ENCODE measurements around the gene DMBX1. TPM values are rescaled to one million over a fixed set of nuclear protein-coding genes. Genes with fewer than 3 reads are reported as not detected.

Gene DMBX1
- total RNA-seq, 1 experiment from 2014 or later = 0.79 TPM

DNA sequence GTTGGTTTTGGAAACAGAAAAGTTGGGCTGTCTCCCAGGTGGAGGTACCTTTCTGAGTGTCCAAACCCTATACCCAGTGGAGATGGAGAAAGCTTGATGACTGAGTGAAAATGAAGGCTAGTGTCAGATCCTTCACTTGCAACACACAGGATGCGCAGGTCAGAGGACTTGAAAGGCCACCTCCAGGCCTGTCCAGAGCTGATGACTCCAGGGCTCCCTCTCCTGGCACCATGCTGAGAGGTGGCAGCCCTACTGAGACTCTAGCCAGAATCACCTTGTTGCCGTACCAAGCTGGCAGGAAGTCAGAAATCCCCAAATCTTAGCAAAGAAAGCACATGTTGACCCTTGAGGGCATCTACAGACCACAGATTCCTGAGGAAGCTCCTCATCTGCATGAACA, 45.4 kb downstream of the DMBX1 start:
- Histone ChIP-seq H3K36me3 (ENCODE audit: low read depth) (no peaks in the 10 kb centered on the region), H3K27me3 (ENCODE audit: insufficient read depth, low read depth) (peaks cover 7% of the 10 kb centered on the region), H3F3A (ENCODE audit: insufficient read depth, low read depth) (no peaks in the 10 kb centered on the region), H4K20me1 (ENCODE audit: insufficient read depth) (no peaks in the 10 kb centered on the region), H3K27ac (no peak overlapping the region), H3K9me3 (ENCODE audit: insufficient read depth, low read depth) (no peaks in the 10 kb centered on the region), H3K9me2 (ENCODE audit: insufficient read depth) (no peaks in the 10 kb centered on the region), H3K4me3 (no peak overlapping the region), H3K4me2 (no peak overlapping the region), H2AFZ (no peak overlapping the region), H3K79me2 (ENCODE audit: low read depth) (no peaks in the 10 kb centered on the region), H3K4me1 (replicated peaks; ENCODE audit: insufficient read depth) (peaks cover 11% of the 10 kb centered on the region)
- ChIA-PET CTCF (interaction anchor here (0.5 to 1.1 kb wide), 6 partner anchors 9 to 186 kb away, joined by 3 to 5 read pairs (median 3); no protein-coding TSS in a partner anchor), POLR2A (ENCODE audit: unreplicated experiment) (no interaction called here)
- no TSS peak for BruUV-seq (replicated peaks)
- peak; percentile 39 to 65 for DNase-seq
- intact Hi-C loops (cut with micrococcal nuclease; ENCODE audit: unreplicated experiment) = loop anchor here (2.0 kb wide), 1 partner anchor 184 kb away; the partner anchor contains the start of gene EFCAB14
- TF ChIP-seq, protein P1, sequence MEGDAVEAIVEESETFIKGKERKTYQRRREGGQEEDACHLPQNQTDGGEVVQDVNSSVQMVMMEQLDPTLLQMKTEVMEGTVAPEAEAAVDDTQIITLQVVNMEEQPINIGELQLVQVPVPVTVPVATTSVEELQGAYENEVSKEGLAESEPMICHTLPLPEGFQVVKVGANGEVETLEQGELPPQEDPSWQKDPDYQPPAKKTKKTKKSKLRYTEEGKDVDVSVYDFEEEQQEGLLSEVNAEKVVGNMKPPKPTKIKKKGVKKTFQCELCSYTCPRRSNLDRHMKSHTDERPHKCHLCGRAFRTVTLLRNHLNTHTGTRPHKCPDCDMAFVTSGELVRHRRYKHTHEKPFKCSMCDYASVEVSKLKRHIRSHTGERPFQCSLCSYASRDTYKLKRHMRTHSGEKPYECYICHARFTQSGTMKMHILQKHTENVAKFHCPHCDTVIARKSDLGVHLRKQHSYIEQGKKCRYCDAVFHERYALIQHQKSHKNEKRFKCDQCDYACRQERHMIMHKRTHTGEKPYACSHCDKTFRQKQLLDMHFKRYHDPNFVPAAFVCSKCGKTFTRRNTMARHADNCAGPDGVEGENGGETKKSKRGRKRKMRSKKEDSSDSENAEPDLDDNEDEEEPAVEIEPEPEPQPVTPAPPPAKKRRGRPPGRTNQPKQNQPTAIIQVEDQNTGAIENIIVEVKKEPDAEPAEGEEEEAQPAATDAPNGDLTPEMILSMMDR (conservative IDR thresholded peaks at IDR 0.05) = peak; percentile 67
- TF ChIP-seq EZH2 (IDR thresholded peaks at IDR 0.05; ENCODE audit: low read depth) = no peak

GRCh38 chr1:46536527-46536926, 46.9 kb downstream of the DMBX1 start:
- H3K4me2 ChIP-seq = no peak overlapping the region
- intact Hi-C loops (cut with micrococcal nuclease; ENCODE audit: unreplicated experiment) = no loop called here
- no peaks in the 10 kb centered on the region for H3F3A ChIP-seq (ENCODE audit: insufficient read depth, low read depth)
- no peak for TF ChIP-seq EZH2 (IDR thresholded peaks at IDR 0.05; ENCODE audit: low read depth)
- TF ChIP-seq, protein P1 (conservative IDR thresholded peaks at IDR 0.05) = no peak
- no TSS peak for BruUV-seq (replicated peaks)
- peaks cover 7% of the 10 kb centered on the region for H3K27me3 ChIP-seq (ENCODE audit: insufficient read depth, low read depth)
- no peaks in the 10 kb centered on the region for H3K79me2 ChIP-seq (ENCODE audit: low read depth)
- ChIA-PET POLR2A (ENCODE audit: unreplicated experiment) (no interaction called here), CTCF (no interaction called here)
- H3K9me2 ChIP-seq (ENCODE audit: insufficient read depth) = no peaks in the 10 kb centered on the region
- no peak overlapping the region for H3K27ac ChIP-seq
- no peaks in the 10 kb centered on the region for H3K9me3 ChIP-seq (ENCODE audit: insufficient read depth, low read depth)
- H2AFZ ChIP-seq = no peak overlapping the region
- no peak overlapping the region for H3K4me3 ChIP-seq
- no peak for DNase-seq
- no peaks in the 10 kb centered on the region for H4K20me1 ChIP-seq (ENCODE audit: insufficient read depth)
- no peaks in the 10 kb centered on the region for H3K4me1 ChIP-seq (replicated peaks; ENCODE audit: insufficient read depth)
- no peaks in the 10 kb centered on the region for H3K36me3 ChIP-seq (ENCODE audit: low read depth)

DNA sequence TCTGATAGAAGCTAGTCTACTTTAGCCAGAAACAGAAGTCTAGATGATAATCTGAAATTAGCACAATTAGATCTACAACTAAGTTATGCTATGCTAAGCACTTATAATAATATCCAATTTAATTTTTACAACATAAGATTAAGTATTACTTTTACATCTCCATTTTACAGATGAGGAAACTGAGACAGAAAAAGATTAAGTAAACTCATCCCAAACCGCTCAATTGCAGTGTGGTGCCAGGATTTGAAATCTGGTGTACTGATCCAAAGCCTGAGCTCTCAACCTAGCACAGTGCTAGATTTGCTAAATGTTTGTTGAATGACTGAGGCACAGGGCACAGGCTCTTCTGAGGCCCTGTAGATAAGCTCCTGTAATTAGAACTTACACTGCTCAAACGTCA, 48.0 kb downstream of the DMBX1 start:
- H3K36me3 ChIP-seq (ENCODE audit: low read depth) = no peaks in the 10 kb centered on the region
- no peak overlapping the region for H3K27ac ChIP-seq
- no peaks in the 10 kb centered on the region for H3K79me2 ChIP-seq (ENCODE audit: low read depth)
- H3K4me2 ChIP-seq = no peak overlapping the region
- no TSS peak for BruUV-seq (replicated peaks)
- H2AFZ ChIP-seq = no peak overlapping the region
- H3K4me3 ChIP-seq = no peak overlapping the region
- H4K20me1 ChIP-seq (ENCODE audit: insufficient read depth) = no peaks in the 10 kb centered on the region
- H3K4me1 ChIP-seq (replicated peaks; ENCODE audit: insufficient read depth) = no peaks in the 10 kb centered on the region
- intact Hi-C loops (cut with micrococcal nuclease; ENCODE audit: unreplicated experiment) = no loop called here
- no peaks in the 10 kb centered on the region for H3K9me2 ChIP-seq (ENCODE audit: insufficient read depth)
- no peaks in the 10 kb centered on the region for H3K9me3 ChIP-seq (ENCODE audit: insufficient read depth, low read depth)
- POLR2A ChIA-PET (ENCODE audit: unreplicated experiment) = no interaction called here
- H3K27me3 ChIP-seq (ENCODE audit: insufficient read depth, low read depth) = peaks cover 7% of the 10 kb centered on the region
- CTCF ChIA-PET = interaction anchor here (0.7 to 1.2 kb wide), 2 partner anchors 9 to 102 kb away, joined by 3 read pairs; no protein-coding TSS in a partner anchor
- no peaks in the 10 kb centered on the region for H3F3A ChIP-seq (ENCODE audit: insufficient read depth, low read depth)
- TF ChIP-seq EZH2 (IDR thresholded peaks at IDR 0.05; ENCODE audit: low read depth) = no peak
- TF ChIP-seq, protein P1 (conservative IDR thresholded peaks at IDR 0.05) = no peak
- peak in 1 of 2 experiments; percentile 9 for DNase-seq
